ENCODE data around the gene SPO11. TPM values are rescaled to one million over a fixed set of nuclear protein-coding genes. Genes with fewer than 3 reads are reported as not detected.

SPO11 gene
- total and polyA plus RNA-seq, 2 of the 13 experiments (the other 11 are each of a cell fraction or from before 2014, with no cell fraction given), result not detected

- TF ChIP-seq TOE1 (CRISPR knock-in tag; IDR thresholded peaks at IDR 0.05) (no peak), ZNF143 (CRISPR knock-in tag; IDR thresholded peaks at IDR 0.05) (no peak), GABPB1 (CRISPR knock-in tag; IDR thresholded peaks at IDR 0.05) (no peak), KDM5B (CRISPR knock-in tag; IDR thresholded peaks at IDR 0.05; ENCODE audit: borderline replicate concordance) (no peak), CENPX (CRISPR knock-in tag; IDR thresholded peaks at IDR 0.05) (no peak), SNAPC5 (CRISPR knock-in tag; IDR thresholded peaks at IDR 0.05; ENCODE audit: borderline replicate concordance) (no peak), SPEN (CRISPR knock-in tag; IDR thresholded peaks at IDR 0.05; ENCODE audit: low read depth) (no peak), BORCS8-MEF2B (CRISPR knock-in tag; IDR thresholded peaks at IDR 0.05) (no peak), SALL1 (CRISPR knock-in tag; IDR thresholded peaks at IDR 0.05) (no peak), MXD3 (CRISPR knock-in tag; IDR thresholded peaks at IDR 0.05) (no peak)
- TF ChIP-seq, protein P1, sequence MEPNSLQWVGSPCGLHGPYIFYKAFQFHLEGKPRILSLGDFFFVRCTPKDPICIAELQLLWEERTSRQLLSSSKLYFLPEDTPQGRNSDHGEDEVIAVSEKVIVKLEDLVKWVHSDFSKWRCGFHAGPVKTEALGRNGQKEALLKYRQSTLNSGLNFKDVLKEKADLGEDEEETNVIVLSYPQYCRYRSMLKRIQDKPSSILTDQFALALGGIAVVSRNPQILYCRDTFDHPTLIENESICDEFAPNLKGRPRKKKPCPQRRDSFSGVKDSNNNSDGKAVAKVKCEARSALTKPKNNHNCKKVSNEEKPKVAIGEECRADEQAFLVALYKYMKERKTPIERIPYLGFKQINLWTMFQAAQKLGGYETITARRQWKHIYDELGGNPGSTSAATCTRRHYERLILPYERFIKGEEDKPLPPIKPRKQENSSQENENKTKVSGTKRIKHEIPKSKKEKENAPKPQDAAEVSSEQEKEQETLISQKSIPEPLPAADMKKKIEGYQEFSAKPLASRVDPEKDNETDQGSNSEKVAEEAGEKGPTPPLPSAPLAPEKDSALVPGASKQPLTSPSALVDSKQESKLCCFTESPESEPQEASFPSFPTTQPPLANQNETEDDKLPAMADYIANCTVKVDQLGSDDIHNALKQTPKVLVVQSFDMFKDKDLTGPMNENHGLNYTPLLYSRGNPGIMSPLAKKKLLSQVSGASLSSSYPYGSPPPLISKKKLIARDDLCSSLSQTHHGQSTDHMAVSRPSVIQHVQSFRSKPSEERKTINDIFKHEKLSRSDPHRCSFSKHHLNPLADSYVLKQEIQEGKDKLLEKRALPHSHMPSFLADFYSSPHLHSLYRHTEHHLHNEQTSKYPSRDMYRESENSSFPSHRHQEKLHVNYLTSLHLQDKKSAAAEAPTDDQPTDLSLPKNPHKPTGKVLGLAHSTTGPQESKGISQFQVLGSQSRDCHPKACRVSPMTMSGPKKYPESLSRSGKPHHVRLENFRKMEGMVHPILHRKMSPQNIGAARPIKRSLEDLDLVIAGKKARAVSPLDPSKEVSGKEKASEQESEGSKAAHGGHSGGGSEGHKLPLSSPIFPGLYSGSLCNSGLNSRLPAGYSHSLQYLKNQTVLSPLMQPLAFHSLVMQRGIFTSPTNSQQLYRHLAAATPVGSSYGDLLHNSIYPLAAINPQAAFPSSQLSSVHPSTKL (CRISPR knock-in tag; IDR thresholded peaks at IDR 0.05), result no peak
- TF ChIP-seq, protein P2, sequence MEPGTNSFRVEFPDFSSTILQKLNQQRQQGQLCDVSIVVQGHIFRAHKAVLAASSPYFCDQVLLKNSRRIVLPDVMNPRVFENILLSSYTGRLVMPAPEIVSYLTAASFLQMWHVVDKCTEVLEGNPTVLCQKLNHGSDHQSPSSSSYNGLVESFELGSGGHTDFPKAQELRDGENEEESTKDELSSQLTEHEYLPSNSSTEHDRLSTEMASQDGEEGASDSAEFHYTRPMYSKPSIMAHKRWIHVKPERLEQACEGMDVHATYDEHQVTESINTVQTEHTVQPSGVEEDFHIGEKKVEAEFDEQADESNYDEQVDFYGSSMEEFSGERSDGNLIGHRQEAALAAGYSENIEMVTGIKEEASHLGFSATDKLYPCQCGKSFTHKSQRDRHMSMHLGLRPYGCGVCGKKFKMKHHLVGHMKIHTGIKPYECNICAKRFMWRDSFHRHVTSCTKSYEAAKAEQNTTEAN (CRISPR knock-in tag; conservative IDR thresholded peaks at IDR 0.05), result no peak
- TF ChIP-seq, protein P3, sequence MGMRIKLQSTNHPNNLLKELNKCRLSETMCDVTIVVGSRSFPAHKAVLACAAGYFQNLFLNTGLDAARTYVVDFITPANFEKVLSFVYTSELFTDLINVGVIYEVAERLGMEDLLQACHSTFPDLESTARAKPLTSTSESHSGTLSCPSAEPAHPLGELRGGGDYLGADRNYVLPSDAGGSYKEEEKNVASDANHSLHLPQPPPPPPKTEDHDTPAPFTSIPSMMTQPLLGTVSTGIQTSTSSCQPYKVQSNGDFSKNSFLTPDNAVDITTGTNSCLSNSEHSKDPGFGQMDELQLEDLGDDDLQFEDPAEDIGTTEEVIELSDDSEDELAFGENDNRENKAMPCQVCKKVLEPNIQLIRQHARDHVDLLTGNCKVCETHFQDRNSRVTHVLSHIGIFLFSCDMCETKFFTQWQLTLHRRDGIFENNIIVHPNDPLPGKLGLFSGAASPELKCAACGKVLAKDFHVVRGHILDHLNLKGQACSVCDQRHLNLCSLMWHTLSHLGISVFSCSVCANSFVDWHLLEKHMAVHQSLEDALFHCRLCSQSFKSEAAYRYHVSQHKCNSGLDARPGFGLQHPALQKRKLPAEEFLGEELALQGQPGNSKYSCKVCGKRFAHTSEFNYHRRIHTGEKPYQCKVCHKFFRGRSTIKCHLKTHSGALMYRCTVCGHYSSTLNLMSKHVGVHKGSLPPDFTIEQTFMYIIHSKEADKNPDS (CRISPR knock-in tag; IDR thresholded peaks at IDR 0.05), result no peak
- TF ChIP-seq, protein P4, sequence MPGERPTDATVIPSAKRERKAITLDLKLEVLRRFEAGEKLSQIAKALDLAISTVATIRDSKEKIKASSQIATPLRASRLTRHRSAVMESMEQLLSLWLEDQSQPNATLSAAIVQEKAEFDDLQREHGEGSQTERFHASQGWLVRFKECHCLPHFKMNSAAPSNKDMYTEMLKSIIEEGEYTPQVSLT (CRISPR knock-in tag; IDR thresholded peaks at IDR 0.05; ENCODE audit: borderline replicate concordance, low read depth), result no peak
- ATAC-seq (no peak), FAIRE-seq (no peak), DNase-seq (ENCODE audit: low spot score) (no peak)
- H3K36me3 ChIP-seq (replicated peaks in 1 of 2; ENCODE audit: control insufficient read depth in 1 of 2, insufficient read depth in 2 of 2, low read length in 2 of 2), result no peaks in the 10 kb centered on the region
- ChIA-PET CTCF (ENCODE audit: low intra/inter-chr PET ratio, low total read pairs) (no interaction called here), POLR2A (no interaction called here)
- no peaks in the 10 kb centered on the region for H3K79me2 ChIP-seq (ENCODE audit: insufficient read depth, low read length)
- 5% methylated on average over 6 of the region's 6 CpGs for WGBS (ENCODE audit: low lambda C conversion rate)
- H3K27ac ChIP-seq (ENCODE audit: extremely low read length, insufficient read depth, low read length), result no peak overlapping the region
- no peak overlapping the region for H2AFZ ChIP-seq (ENCODE audit: low read length)
- intact Hi-C loops (cut with micrococcal nuclease; ENCODE audit: unreplicated experiment) (no loop called here), in situ Hi-C loops (cut with HindIII; ENCODE audit: extremely low pct_ligation_motif_present, low pct_unique_long_range_greater_than_20kb) (no loop called here)
- no peak overlapping the region for H3K4me2 ChIP-seq (ENCODE audit: low read depth, low read length)
- no peak overlapping the region for H3K9ac ChIP-seq (ENCODE audit: insufficient read depth, low read depth, low read length)
- BruUV-seq (replicated peaks), result no TSS peak
- no peak overlapping the region for H3K4me3 ChIP-seq (replicated peaks in 1 of 3; ENCODE audit: insufficient read depth in 1 of 3, low read depth in 2 of 3, low read length in 3 of 3)
- no peaks in the 10 kb centered on the region for H4K20me1 ChIP-seq (ENCODE audit: insufficient read depth, low read length)
- peaks cover 17 to 75% of the 10 kb centered on the region in 2 experiments for H3K27me3 ChIP-seq (ENCODE audit: control insufficient read depth in 1 of 2, insufficient read depth in 2 of 2, low read length in 2 of 2)
- H3K4me1 ChIP-seq (ENCODE audit: insufficient read depth, low read length), result peaks cover 4% of the 10 kb centered on the region
- H3K9me3 ChIP-seq (ENCODE audit: low read length), result no peaks in the 10 kb centered on the region
These were observed 37.9 kb upstream of the SPO11 start for GRCh38 chr20:57291694-57292093.
